HL-60 (cell line): ENCODE results near the gene CIZ1.

Experiments
- DNase-seq, 2 experiments: peaks; one replicate each; pipeline ENCODE4 v3.0.0-alpha.2; 2010 to 2020; ENCODE audit warnings: low read depth in 1 of 2, low spot score in 1 of 2
- H3K27ac ChIP-seq: fragments of 250-450 bp; sonication (Bioruptor Pico); replicated peaks from 2 replicates; pipeline ENCODE4 v1.5.1; 2020; ENCODE audit warnings: mild to moderate bottlenecking, moderate library complexity
- H3K27me3 ChIP-seq: fragments of 250-450 bp; sonication (Bioruptor Pico); 2 replicates; pipeline ENCODE4 v1.5.1; 2021; ENCODE audit warnings: mild to moderate bottlenecking, moderate library complexity; ENCODE audit not compliant: insufficient read depth, poor library complexity, severe bottlenecking
- H3K4me3 ChIP-seq: replicated peaks from 2 replicates; pipeline ENCODE4 v1.5.1; 2011; ENCODE audit warnings: mild to moderate bottlenecking, control low read depth, low read length; ENCODE audit not compliant: insufficient read depth
- GABPA ChIP-seq: IDR thresholded peaks from 2 replicates; pipeline ENCODE4 v1.6.1; 2012; ENCODE audit warnings: low read depth
- POLR2AphosphoS5 ChIP-seq: IDR thresholded peaks from 2 replicates; pipeline ENCODE4 v1.6.1; 2012; ENCODE audit warnings: low read depth
- SPI1 ChIP-seq: IDR thresholded peaks from 2 replicates; pipeline ENCODE4 v1.6.1; 2012; ENCODE audit warnings: low read depth, mild to moderate bottlenecking, borderline replicate concordance
- TF ChIP-seq, protein P1 (sequence below): IDR thresholded peaks from one replicate; pipeline ENCODE4 v1.5.1; 2011; ENCODE audit warnings: low read length, control low read depth, inconsistent platforms; ENCODE audit not compliant: insufficient read depth
- TF ChIP-seq, protein P2 (sequence below): IDR thresholded peaks from 2 replicates; pipeline ENCODE4 v1.6.1; 2012; ENCODE audit warnings: low read depth; ENCODE audit not compliant: insufficient replicate concordance

CIZ1 gene

DNA sequence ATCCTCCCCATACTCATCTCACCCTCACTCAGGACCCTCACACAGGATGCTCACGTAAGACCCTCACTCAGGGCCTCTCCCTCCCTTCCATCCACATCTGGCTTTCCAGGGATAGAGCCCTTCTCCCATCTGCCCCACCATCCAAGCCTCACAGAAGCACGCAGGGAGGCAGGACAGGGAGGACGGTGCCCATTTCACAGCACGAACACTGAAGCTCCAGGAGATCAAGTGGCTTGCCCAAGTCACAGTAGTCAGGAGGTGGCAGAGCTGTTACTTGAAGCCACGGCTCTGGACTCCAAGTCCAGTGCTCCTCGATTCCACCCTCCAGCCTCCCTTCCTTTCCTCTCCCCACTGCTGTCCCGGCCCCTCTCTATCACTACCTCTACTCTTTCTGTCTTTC is 33.5 kb upstream of the CIZ1 start:
- DNase-seq: no peak
- H3K27ac ChIP-seq: no peak overlapping the region
- TF ChIP-seq, protein P1, sequence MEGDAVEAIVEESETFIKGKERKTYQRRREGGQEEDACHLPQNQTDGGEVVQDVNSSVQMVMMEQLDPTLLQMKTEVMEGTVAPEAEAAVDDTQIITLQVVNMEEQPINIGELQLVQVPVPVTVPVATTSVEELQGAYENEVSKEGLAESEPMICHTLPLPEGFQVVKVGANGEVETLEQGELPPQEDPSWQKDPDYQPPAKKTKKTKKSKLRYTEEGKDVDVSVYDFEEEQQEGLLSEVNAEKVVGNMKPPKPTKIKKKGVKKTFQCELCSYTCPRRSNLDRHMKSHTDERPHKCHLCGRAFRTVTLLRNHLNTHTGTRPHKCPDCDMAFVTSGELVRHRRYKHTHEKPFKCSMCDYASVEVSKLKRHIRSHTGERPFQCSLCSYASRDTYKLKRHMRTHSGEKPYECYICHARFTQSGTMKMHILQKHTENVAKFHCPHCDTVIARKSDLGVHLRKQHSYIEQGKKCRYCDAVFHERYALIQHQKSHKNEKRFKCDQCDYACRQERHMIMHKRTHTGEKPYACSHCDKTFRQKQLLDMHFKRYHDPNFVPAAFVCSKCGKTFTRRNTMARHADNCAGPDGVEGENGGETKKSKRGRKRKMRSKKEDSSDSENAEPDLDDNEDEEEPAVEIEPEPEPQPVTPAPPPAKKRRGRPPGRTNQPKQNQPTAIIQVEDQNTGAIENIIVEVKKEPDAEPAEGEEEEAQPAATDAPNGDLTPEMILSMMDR: no peak
- TF ChIP-seq, protein P2, sequence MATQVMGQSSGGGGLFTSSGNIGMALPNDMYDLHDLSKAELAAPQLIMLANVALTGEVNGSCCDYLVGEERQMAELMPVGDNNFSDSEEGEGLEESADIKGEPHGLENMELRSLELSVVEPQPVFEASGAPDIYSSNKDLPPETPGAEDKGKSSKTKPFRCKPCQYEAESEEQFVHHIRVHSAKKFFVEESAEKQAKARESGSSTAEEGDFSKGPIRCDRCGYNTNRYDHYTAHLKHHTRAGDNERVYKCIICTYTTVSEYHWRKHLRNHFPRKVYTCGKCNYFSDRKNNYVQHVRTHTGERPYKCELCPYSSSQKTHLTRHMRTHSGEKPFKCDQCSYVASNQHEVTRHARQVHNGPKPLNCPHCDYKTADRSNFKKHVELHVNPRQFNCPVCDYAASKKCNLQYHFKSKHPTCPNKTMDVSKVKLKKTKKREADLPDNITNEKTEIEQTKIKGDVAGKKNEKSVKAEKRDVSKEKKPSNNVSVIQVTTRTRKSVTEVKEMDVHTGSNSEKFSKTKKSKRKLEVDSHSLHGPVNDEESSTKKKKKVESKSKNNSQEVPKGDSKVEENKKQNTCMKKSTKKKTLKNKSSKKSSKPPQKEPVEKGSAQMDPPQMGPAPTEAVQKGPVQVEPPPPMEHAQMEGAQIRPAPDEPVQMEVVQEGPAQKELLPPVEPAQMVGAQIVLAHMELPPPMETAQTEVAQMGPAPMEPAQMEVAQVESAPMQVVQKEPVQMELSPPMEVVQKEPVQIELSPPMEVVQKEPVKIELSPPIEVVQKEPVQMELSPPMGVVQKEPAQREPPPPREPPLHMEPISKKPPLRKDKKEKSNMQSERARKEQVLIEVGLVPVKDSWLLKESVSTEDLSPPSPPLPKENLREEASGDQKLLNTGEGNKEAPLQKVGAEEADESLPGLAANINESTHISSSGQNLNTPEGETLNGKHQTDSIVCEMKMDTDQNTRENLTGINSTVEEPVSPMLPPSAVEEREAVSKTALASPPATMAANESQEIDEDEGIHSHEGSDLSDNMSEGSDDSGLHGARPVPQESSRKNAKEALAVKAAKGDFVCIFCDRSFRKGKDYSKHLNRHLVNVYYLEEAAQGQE: no peak
- TF ChIP-seq GABPA (no peak), SPI1 (no peak), POLR2AphosphoS5 (no peak)

DNA sequence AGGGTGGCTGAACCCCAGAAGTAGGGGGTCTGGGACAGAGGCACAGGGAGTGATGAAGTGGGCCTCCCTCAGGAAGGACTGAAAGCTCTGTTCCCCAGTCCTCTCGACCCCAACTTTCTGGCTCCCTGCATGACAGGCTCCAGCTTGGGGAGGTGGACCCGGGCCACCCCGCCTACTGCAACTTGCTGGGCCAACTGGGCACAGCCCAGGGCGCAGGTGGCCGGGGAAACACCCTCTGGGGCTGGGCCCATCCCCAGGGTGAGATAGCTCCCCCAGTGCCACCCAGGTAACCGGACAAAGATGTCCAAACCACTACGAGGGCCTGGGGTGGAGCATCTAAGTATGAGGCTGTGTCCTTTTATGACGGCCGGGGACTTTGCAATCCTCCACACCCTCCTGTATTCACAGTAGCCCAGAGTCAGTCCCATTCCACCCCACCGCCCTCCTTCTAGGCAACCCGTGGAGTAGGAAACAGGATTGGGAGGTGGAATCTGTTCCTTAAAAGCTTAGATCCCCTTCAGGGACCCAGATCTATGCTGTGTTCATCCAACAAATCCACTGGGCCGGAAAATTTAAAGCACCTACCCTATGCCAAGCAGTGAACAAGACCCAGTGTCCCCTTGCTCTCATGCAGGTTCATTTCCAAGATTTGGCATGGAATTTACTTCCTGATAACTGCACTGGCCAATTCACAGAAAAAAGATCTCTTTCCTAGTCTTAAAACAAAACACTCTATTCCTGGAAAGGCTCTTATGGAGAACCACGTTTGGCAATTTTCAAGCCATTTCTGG is 31.7 kb upstream of the CIZ1 start:
- DNase-seq: no peak
- Histone ChIP-seq H3K27me3 (no peaks in the 10 kb centered on the region), H3K27ac (no peak overlapping the region), H3K4me3 (no peak overlapping the region)
- TF ChIP-seq, protein P1: no peak
- no peak for TF ChIP-seq POLR2AphosphoS5
- TF ChIP-seq GABPA: no peak
- TF ChIP-seq, protein P2: no peak
- no peak for TF ChIP-seq SPI1

More for the DNA sequence above, 33.5 kb upstream of the CIZ1 start:
- Histone ChIP-seq H3K4me3 (no peak overlapping the region), H3K27me3 (no peaks in the 10 kb centered on the region)

DNA sequence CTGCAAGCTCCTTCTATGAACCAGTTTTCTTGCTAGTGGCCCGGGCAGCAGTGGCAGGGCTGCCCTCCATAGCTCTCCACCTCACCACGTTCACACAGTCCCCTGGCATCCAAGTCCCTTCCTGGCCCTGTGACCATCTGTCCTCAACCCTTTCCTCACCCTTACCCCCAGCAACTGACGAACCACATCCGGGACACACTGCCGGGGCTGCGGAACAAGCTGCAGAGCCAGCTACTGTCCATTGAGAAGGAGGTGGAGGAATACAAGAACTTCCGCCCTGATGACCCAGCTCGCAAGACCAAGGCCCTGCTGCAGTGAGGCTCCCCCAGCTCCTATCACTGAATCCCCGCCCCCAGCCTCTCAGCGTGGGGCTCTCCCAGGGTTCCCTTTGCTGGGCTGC is 30.7 kb upstream of the CIZ1 start:
- no peak for DNase-seq
- Histone ChIP-seq H3K4me3 (no peak overlapping the region), H3K27me3 (no peaks in the 10 kb centered on the region), H3K27ac (no peak overlapping the region)
- TF ChIP-seq GABPA (no peak), SPI1 (no peak), POLR2AphosphoS5 (no peak)
- TF ChIP-seq, protein P1: no peak
- TF ChIP-seq, protein P2: no peak
